KG1 (cell line): ENCODE measurements around the gene NDUFAF8.
A peak's percentile ranks its signal among the peaks of the same experiment; 100 is the strongest.

Source experiments
- DNase-seq: peaks from one replicate; lab custom pipeline; 2025; lab: John Stamatoyannopoulos, UW

Gene NDUFAF8

GRCh38 chr17:81240761-81241160 is 1.6 kb downstream of the NDUFAF8 start:
- DNase-seq: no peak

GRCh38 chr17:81241203-81241602 is 2.1 kb downstream of the NDUFAF8 start:
- DNase-seq: no peak

GRCh38 chr17:81241648-81242420 is 2.7 kb downstream of the NDUFAF8 start:
- peak; percentile 72 for DNase-seq

- DNase-seq: peak; percentile 9
Measured at GRCh38 chr17:81242421-81243332, 3.6 kb downstream of the NDUFAF8 start.

GRCh38 chr17:81243333-81243664 is 4.2 kb downstream of the NDUFAF8 start:
- DNase-seq: no peak

GRCh38 chr17:81244358-81245023 is 5.4 kb downstream of the NDUFAF8 start:
- no peak for DNase-seq

- DNase-seq: no peak
Measured at GRCh38 chr17:81245024-81245664, 6.0 kb downstream of the NDUFAF8 start.

GRCh38 chr17:81245665-81246342 is 6.7 kb downstream of the NDUFAF8 start:
- DNase-seq: no peak

- DNase-seq: no peak
Measured at GRCh38 chr17:81246343-81246670, 7.2 kb downstream of the NDUFAF8 start.

- no peak for DNase-seq
Measured at GRCh38 chr17:81246679-81247338, 7.7 kb downstream of the NDUFAF8 start.

- no peak for DNase-seq
Measured at GRCh38 chr17:81247339-81247990, 8.3 kb downstream of the NDUFAF8 start.

- DNase-seq: no peak
Measured at GRCh38 chr17:81248649-81249048, 9.5 kb downstream of the NDUFAF8 start.

GRCh38 chr17:81249223-81250040 is 10.3 kb downstream of the NDUFAF8 start:
- no peak for DNase-seq

- DNase-seq: no peak
Measured at GRCh38 chr17:81250286-81251093, 11.4 kb downstream of the NDUFAF8 start.

GRCh38 chr17:81251094-81251708 is 12.1 kb downstream of the NDUFAF8 start:
- DNase-seq: no peak

- DNase-seq: no peak
Measured at GRCh38 chr17:81251709-81252301, 12.7 kb downstream of the NDUFAF8 start.

- DNase-seq: no peak
Measured at GRCh38 chr17:81252326-81252986, 13.3 kb downstream of the NDUFAF8 start.

GRCh38 chr17:81252987-81253329 is 13.8 kb downstream of the NDUFAF8 start:
- DNase-seq: no peak
